HG03097 (cell line): Measurements from ENCODE around the gene GPANK1.

Source experiments
- ATAC-seq: cut with Tn5 transposase; IDR thresholded peaks from one replicate; pipeline ENCODE4 v1.9.1; 2021; ENCODE audit not compliant: unreplicated experiment, low FRiP score

The GPANK1 gene

GRCh38 chr6:31643818-31644454 lies 20.9 kb downstream of the GPANK1 start:
- no peak for ATAC-seq

- ATAC-seq, result no peak
These were observed 21.8 kb downstream of the GPANK1 start for GRCh38 chr6:31642798-31643570.

- no peak for ATAC-seq
These were observed 23.4 kb downstream of the GPANK1 start for GRCh38 chr6:31641370-31641769.

GRCh38 chr6:31640612-31641011 lies 24.2 kb downstream of the GPANK1 start:
- no peak for ATAC-seq

- ATAC-seq, result no peak
These were observed 25.3 kb downstream of the GPANK1 start for GRCh38 chr6:31639449-31639861.

GRCh38 chr6:31639043-31639442 lies 25.8 kb downstream of the GPANK1 start:
- no peak for ATAC-seq

- no peak for ATAC-seq
These were observed 27.9 kb downstream of the GPANK1 start for GRCh38 chr6:31636698-31637596.

GRCh38 chr6:31634969-31635575 lies 29.7 kb downstream of the GPANK1 start:
- ATAC-seq, result no peak

- no peak for ATAC-seq
These were observed 30.7 kb downstream of the GPANK1 start for GRCh38 chr6:31634131-31634530.

- ATAC-seq, result no peak
These were observed 31.4 kb downstream of the GPANK1 start for GRCh38 chr6:31633447-31633846.

GRCh38 chr6:31632279-31632946 lies 32.4 kb downstream of the GPANK1 start:
- ATAC-seq, result no peak

- no peak for ATAC-seq
These were observed 33.0 kb downstream of the GPANK1 start for GRCh38 chr6:31631681-31632278.

GRCh38 chr6:31631209-31631608 lies 33.6 kb downstream of the GPANK1 start:
- ATAC-seq, result no peak

- no peak for ATAC-seq
These were observed 34.4 kb downstream of the GPANK1 start for GRCh38 chr6:31630177-31630934.

GRCh38 chr6:31629014-31629413 lies 35.8 kb downstream of the GPANK1 start:
- ATAC-seq, result no peak

GRCh38 chr6:31627690-31628287 lies 37.0 kb downstream of the GPANK1 start:
- no peak for ATAC-seq

GRCh38 chr6:31626952-31627351 lies 37.8 kb downstream of the GPANK1 start:
- no peak for ATAC-seq

GRCh38 chr6:31624070-31624469 lies 40.7 kb downstream of the GPANK1 start:
- no peak for ATAC-seq

GRCh38 chr6:31622684-31623091 lies 42.1 kb downstream of the GPANK1 start:
- no peak for ATAC-seq
